Stimulated activated CD8-positive, alpha-beta memory T cell treated with anti-CD3 and anti-CD28 coated beads, Interleukin-12 subunit alpha, Interleukin-12 subunit beta, amount 100 ng/mL, for 1 hour (primary cell): ENCODE measurements around the gene PTGFRN.

Experiments used
- DNase-seq: peaks from one replicate; pipeline ENCODE4 v3.0.0-alpha.2; 2020; ENCODE audit warnings: low read depth

PTGFRN gene

DNA sequence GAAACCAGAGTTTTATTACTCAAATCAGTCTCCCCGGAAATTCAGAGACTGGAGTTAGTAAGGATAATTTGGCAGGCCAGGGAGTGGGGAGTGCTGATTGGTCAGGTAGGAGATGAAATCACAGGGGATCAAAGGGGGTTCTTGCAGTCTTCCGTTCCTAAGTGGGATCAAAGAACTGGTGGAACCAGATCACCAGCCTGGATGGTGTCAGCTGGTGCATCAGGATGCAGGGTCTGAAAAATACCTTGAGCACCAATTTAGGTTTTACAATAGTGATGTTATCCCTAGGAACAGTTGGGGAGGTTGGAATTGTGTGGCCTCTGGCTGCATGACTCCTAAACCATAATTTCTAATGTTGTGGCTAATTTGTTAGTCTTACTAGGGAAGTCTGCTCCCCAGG lies 90.4 kb downstream of the PTGFRN start:
- no peak for DNase-seq

DNA sequence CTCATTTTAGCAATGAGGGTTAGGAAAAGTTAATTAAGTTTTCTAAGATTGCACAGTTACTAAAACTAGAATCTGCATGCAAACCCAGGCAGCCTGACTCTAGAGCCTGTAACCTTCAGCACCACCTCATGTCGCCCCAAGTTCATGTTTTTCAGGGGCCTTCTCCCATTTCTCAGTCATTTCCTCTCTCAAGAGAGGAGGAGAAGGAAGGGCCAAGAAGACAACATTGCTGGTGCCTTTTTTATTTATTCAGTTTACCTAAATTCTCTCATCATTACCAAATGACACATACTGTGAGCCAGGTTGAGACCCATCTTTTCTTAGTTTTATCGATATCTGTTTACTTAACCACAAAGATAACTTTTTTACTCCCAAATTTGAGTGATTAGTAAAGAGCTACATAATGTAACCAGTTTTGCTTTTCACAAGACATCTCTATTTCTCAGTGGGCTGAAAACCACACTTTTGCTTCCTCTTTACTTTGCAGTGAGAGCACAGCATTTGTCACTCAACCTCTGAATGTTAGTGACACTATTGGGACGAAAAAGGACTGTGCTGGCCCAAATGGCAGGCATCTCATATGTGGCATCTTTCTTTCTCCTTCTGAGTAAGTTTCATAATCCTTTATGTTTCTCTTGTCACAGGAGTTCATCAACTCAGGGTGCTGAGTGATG lies 91.7 kb downstream of the PTGFRN start, which contains the start of gene CD101:
Gene CD101, plus strand, starts transcription at position 507 of the 674 bp plus-strand sequence. Its CDS starts 58 bp downstream, at position 565.
- no peak for DNase-seq

DNA sequence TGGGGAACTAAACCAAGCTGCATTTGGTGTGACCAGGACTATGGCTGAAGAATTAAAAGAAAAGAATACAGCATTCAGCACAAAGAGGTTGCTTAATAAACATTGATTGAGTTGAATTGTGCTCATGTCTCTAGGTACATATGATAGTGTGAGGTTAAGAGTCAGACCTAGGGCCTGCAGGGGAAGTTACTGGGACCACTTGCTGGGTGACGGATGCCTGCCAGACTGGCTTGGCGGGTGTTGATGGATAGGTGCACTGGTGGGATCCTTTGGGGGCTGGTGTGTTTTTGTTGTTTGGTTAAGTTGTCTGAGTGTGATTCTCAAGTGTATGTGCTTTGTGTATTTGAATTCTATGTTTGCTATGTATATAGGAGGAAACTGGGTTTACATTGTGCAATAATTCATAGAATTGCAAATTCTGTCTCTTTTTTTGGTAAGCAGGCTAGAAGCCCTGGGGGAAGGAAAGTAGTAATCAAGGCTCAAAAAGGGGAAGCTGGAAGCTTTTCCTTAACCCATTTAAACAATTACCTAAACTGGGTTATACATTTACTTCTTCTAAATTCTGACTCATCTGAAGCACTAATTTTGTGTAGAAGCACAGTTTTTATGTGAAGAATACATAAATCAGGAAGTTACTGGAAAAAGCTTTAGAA lies 93.6 kb downstream of the PTGFRN start:
- no peak for DNase-seq

DNA sequence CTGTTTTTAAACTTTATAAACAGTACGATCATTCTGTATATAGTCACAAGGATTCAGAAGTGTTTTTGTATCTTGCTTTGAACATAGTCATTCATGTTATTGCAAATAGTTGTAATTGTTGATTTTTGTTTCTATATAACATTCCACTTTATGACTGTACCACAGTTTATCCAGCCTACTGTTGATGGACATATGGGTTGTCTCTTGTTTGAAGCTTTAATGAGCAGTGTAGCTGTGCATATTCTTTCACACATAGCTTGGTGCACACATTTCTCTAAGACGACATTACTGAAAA lies 98.0 kb downstream of the PTGFRN start:
- DNase-seq, result no peak

DNA sequence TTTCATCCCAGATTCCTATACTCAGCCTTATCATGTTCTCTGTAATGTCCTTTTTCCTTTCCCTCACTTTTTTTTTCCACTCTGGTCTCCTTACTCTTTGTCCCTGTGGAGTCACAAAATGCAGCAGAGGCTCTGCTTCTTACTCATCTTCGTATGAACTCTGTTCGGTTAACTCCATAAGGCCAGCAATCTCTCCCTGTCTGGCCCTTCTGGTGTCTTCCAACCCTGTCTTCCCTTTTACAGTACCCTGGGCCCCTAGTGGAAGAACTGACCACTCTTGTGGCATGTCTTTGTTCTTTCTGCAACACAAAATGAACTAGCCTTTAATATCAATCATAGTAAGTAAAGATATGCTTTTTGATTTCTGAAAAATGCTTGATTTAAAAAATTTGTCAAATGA lies 98.9 kb downstream of the PTGFRN start:
- no peak for DNase-seq

DNA sequence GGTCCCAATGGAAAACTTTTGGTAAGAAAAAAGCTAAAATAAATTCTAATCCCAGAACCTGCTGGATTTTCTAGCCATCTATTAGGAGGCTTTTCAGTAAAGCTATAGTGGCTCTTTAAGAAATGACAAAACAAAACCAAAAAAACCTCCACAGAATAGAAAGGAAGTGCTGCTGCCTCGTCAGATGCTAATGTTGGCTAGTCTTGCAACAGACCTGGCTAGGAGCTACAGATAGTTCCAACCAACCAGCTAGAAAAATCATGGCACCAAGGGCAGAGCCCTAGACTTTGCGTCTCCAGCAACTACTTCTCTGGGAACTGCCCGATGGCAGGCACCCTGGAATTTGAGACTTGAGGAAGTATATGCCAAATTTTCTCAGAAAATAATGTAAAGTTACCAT lies 99.4 kb downstream of the PTGFRN start:
- DNase-seq, result no peak

DNA sequence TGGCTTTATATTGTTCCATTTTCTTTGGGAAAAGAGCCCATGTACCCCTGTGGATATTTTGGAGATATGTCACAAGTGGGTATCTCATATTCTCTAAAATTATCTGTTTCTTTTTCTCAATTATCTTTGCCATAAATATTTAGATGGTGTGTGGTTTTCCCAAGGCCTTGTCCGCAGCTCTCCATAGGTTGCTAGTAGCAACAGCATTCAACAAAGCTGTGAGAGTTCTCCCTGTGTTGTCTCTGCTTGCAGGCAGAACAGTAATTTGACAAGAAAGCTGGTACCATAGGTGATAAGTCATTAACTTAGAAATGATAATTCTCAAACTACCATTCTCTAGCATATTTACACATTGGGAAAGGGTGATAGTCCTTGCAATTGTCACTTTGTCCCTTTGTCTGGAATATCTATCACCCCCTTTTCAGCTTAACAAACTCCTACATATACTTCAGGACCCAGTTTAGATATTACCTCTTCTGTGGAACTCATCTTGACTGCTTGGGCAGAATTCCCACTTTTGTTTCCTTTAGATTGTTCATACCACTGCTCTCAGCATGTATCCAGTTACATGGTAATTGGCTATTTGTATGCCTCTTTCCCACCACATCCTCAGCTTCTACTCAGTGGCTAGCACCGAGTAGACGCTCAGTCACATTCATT lies 100.7 kb downstream of the PTGFRN start:
- DNase-seq, result no peak

DNA sequence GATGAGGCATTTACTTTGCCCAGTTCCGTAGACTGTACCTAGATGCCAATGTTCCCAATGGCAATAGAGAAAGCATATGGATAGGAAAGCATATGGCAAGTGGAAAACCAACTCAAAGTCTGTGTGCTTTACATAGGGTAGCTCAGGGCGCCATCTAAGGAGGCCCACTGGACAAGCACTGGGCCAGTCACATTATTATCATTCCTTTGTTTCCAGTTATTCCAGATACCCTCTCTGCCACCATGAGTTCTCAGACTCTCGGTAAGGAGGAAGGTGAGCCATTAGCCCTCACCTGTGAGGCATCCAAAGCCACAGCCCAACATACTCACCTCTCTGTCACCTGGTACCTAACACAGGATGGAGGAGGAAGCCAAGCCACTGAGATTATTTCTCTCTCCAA lies 101.6 kb downstream of the PTGFRN start:
- no peak for DNase-seq

DNA sequence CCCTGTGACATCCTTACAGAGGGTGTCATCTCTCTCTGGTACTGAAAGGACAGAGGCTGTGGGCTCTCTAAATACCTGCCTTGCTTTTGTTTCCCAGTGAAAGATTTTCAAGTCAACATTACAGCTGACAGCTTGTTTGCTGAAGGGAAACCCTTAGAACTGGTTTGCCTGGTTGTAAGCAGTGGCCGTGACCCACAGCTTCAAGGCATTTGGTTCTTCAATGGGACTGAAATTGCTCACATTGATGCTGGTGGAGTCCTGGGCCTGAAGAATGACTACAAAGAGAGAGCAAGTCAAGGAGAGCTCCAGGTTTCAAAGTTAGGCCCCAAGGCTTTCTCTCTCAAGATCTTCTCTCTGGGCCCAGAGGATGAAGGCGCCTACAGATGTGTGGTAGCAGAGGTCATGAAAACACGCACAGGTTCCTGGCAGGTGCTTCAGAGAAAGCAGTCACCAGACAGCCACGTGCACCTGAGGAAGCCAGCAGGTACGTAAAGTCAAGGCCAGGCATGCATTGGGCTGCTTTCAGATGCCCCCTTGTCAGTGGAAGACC lies 103.7 kb downstream of the PTGFRN start:
- DNase-seq, result no peak

DNA sequence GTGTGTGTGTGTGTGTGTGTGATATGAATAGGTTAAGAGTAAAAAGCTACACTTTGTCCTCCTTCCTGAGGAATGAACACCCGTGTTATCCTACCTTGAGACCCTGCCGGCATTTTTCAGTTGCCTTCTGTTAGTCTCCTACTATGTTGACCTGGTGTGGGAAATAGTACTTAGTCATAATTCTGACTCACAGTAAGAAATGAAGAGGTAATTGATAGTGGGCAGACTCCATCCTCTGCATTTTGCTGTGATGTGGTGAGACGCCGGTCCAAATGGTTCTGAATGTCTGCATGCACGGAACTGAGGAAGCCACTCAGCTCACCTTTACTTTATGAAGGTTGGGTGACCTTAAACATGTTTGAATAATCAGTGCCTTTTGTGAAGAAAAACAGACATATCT lies 104.5 kb downstream of the PTGFRN start:
- no peak for DNase-seq

DNA sequence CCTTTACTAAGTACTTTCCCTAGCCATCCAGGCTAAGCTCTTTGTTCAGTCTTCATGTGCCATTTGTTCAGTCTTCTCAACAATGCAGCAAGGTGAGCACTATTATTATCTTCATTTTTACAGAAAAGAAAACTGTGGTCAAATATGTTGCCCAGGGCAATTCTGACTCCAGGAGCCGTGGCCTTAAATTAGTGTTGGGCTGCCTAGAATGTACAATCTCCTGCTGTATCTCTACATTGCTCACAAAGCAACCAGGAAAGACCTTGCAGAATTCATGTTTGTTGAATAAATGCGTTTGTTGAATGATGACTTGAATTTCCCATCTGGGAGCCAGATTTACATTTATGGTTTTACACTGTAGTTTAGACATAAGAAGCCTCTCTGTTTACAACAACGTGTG lies 106.0 kb downstream of the PTGFRN start:
- no peak for DNase-seq

DNA sequence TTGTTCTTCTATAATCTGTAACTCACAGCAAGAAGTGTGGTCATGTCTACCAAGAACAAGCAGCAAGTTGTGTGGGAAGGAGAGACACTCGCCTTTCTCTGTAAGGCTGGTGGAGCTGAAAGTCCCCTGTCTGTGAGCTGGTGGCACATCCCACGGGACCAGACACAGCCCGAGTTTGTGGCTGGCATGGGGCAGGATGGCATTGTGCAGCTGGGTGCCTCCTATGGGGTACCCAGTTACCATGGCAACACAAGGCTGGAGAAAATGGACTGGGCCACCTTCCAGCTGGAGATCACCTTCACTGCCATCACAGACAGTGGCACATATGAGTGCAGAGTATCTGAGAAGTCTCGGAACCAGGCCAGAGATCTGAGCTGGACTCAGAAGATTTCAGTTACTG lies 107.3 kb downstream of the PTGFRN start:
- DNase-seq, result no peak

DNA sequence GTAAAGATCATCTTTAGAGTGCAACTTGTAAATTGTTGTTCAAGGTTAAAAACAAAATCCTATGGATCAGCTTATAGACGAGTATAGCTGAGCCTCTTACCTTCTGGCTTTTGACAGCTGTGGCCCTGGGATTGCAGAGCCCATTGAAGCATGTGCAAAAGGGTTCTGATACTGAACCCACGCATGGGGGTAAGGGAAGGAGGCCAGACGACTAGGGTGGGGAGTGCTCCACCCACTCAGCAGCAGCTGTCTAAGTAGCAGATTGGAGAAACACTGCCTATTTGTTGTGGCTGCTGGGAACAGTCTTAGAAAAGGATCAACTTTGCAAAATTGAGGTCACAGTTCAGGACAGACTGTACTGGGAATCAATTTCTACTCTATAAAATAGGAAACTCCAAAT lies 107.9 kb downstream of the PTGFRN start:
- no peak for DNase-seq

DNA sequence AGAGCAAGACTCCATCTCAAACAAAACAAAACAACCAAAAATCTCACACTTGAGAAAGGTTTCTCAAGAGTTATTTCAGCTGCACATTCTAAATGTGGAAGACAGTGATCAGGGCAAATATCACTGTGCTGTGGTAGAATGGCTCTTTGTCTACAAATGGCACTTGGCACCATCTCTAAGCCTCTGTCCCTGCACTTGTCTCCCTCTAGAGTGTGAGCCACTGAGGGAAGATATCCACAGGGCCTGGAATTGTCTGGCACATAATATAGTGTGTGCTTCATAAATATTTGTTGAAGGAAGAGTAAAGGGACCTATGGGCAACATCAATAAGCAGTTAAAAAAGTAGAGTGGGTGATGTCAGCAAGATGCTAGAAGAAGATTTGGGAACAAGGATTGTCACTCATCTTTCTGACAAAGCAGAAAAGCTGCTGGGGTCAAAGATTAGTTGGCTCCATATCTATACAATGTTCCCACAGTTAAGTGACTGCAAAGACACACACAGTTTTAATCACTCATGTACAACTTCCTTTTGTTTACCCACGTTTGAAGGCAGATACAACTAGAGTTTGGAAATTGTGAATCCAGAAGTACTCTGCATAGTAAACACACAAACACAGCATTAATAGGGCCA lies 110.9 kb downstream of the PTGFRN start:
- no peak for DNase-seq

DNA sequence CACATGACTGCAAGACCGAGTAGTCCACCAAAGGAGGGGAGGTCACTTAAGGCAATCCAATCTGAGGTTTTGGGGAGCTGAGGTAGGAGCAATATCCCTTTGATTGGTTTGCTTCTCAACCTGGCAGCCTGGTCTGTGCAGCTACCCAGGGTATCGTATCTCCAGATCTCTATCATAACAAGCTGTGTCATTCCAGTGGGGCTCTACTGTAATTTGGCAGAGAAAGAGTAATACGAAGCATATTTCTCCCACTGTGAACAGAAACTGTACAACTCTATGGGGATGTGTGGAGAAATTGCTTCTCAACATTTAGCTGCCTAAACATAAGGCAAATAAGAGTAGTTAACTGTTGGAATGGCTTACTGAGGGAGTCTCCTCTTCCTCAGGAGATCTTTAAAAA lies 112.4 kb downstream of the PTGFRN start:
- no peak for DNase-seq

DNA sequence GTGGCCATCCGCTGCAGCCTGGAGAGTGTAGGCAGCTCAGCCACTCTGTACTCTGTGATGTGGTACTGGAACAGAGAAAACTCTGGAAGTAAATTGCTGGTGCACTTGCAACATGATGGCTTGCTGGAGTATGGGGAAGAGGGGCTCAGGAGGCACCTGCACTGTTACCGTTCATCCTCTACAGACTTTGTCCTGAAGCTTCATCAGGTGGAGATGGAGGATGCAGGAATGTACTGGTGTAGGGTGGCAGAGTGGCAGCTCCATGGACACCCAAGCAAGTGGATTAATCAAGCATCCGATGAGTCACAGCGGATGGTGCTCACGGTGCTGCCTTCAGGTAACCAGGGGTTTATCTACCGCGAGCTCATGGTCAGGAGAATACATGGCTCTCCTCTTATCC lies 115.9 kb downstream of the PTGFRN start:
- no peak for DNase-seq

DNA sequence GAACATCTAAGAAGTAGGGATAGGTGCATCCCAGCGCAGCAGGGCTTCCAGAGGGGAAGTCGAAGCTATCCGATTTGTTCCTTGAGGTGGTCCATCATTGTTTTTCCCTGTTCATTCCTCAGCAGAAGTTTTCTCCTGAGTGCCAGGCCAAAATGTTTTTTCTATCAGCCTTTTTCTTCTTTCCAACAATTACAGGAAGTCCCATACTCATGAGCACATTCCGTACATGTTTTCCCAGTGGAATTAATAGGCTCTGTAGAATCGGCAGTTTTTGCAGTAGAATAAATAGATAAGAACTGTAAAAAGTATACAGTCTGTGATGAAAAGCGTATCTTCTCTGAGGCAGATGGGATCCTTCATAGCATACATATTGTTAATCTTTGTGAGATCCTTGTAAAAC lies 116.6 kb downstream of the PTGFRN start:
- DNase-seq, result no peak

DNA sequence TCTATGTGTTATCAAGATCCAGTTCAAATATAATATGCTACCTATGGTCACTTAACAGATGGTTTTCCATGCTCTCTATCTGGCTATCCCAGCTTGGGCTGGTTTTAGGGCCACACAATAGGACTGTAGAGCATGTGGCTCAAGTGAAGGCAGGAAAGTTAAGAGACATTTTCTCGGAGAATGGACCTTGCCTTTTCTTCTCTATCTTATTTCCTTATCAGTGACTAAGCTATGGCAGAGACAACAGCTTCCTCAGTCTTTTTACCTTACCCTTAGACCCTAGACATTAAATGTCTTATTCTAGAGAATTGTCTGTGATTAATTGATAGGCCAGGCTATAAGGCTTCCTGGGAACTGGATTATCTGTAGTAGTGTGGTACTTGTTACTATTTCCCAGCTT lies 120.0 kb downstream of the PTGFRN start:
- DNase-seq, result no peak

DNA sequence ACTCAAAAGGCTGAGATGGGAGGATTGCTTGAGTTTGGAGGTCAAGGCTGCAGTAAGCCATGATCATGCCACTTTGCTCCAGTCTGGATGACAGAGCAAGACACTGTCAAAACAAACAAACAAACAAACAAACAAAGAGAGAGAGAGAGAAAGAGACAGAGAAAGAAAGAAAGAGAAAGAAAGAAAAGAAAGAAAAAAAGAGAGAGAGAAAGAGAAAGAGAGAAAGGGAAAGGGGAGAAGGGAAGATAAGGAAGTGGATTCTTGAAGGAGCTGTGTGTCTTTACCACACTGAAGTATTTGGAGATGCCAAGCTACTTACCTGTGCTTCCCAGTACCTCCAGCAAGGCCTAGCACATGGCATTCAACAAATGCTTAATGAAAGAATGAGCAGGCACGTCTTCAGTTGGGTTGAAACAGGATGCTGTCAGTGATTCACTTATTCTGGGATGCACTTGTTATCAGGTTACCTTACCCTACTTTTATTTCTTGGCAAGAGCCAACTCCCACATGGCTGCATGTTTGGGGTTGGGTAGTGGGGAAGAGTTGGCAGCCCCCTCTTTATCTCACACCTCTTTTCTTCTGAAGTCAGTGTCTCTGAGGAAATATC lies 120.7 kb downstream of the PTGFRN start:
- DNase-seq, result no peak

DNA sequence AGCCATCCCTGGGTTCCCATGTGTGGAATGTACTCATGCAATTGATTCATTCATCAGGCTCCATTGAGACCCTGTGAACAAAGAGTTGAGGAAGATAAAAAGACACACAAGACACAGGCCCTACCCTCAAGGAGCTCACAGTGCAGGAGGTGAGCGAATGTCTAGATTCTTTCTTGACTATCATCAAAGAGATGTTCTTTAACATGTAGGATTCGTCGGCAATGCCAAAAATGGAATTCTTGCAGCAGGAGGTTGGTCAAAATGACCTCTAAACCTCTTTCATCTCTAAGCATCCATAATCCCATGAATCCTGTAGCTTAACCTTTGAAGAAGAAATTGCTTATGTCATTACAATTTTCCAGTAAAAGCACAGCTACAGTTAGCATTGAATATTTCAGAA lies 122.5 kb downstream of the PTGFRN start:
- no peak for DNase-seq

DNA sequence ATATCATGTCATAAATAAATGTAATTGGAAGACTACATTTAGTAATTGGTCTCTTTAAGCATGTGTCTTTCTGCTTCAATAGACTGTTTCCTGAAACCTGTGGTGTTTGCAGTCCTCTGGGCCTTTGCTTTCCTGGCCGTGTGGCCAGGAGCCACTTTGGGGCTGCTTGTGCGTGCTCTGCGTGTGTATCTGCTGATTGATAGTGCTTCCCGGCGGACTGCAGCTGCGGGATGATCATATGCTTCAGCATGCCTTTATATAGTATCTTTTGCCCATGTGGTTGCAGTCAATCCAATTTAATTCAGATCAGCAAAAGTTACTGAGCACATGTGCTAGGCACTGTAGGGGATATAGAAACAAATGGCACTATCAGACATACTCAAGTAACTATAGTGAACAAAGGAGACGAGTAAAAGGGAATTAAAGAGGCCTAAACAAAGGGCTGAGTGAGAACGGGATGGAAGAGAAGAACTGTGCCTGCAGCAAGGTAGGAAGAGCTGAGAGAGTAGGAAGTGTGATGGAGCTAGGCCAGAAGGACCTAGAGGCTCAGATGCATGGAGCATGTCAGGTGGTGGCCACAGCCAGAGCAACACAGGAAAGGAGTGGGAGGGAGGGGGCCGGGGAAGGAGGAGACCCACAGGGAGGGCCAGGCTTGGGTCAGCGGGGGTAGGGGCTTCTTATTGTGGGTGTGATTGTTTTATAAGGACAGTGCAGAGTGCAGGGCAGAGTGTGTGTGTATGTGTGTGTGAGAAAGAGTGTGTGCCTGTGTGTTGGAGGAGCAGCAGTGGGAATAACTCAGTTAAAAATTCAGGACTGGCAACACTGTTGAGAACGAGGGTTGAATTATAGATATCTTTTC lies 123.2 kb downstream of the PTGFRN start:
- no peak for DNase-seq

DNA sequence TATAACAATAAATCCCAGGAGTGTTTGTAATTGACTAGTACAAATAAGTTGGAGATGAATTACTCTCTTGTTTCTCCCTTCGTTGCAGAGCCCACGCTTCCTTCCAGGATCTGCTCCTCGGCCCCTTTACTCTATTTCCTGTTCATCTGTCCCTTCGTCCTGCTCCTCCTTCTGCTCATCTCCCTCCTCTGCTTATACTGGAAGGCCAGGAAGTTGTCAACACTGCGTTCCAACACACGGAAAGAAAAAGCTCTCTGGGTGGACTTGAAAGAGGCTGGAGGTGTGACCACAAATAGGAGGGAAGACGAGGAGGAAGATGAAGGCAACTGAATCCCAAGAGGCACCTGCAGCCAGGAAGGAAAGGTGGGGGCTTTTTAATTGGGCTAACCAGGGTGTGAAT lies 124.1 kb downstream of the PTGFRN start:
- no peak for DNase-seq
